Esophagus muscularis mucosa (tissue), 4 donors: Measurements from ENCODE around the gene ABHD13. TPM values are rescaled to one million over a fixed set of nuclear protein-coding genes. Genes with fewer than 3 reads are reported as not detected.

Experiments
- DNase-seq: peaks from one replicate; pipeline ENCODE4 v3.0.0-alpha.2; 2017; ENCODE audit errors: extremely low spot score
- H3K27ac ChIP-seq, 4 donors: fragments of 200-600 bp; sonication (generic); replicated peaks in 1 of 4; 1 replicate in 3 of 4; 2 replicates in 1 of 4; pipeline ENCODE4 v1.5.1; 2016 to 2019; ENCODE audit warnings: mild to moderate bottlenecking in 1 of 4
- H3K27me3 ChIP-seq, 4 donors: fragments of 200-600 bp; sonication (generic); one replicate each; pipeline versions ENCODE4 v1.5.1 to v1.6.0; 2016 to 2019
- H3K36me3 ChIP-seq, 4 donors: fragments of 200-600 bp; sonication (generic); one replicate each; pipeline ENCODE4 v1.5.1; 2016 to 2019
- H3K4me1 ChIP-seq, 4 donors: fragments of 200-600 bp; sonication (generic); one replicate each; pipeline ENCODE4 v1.5.1; 2016 to 2019
- H3K4me3 ChIP-seq, 4 donors: fragments of 200-600 bp; sonication (generic); 1 replicate in 2 of 4; 2 replicates in 2 of 4; pipeline ENCODE4 v1.5.1; 2016 to 2019; ENCODE audit warnings: mild to moderate bottlenecking in 4 of 4, moderate library complexity in 1 of 4
- H3K9me3 ChIP-seq, 4 donors: fragments of 200-600 bp; sonication (generic); 1 replicate in 3 of 4; 2 replicates in 1 of 4; pipeline ENCODE4 v1.5.1; 2016 to 2019
- CTCF ChIP-seq, 3 experiments: fragments of 200-600 bp in 2 of 3; fragments of 450-650 bp in 1 of 3; sonication (generic) in 2 of 3; IDR thresholded peaks; one replicate each; pipeline ENCODE4 v1.5.1; 2017 to 2019; ENCODE audit warnings: antibody characterized with exemption in 3 of 3, mild to moderate bottlenecking in 2 of 3, moderate library complexity in 1 of 3
- EP300 ChIP-seq: sonication (generic); formaldehyde crosslinking; IDR thresholded peaks from one replicate; pipeline ENCODE4 v1.6.1; 2017; ENCODE audit warnings: antibody characterized with exemption
- POLR2A ChIP-seq: fragments of 450-650 bp; IDR thresholded peaks from one replicate; pipeline ENCODE4 v1.6.1; 2017; ENCODE audit warnings: antibody characterized with exemption, moderate library complexity, mild to moderate bottlenecking, low read depth
- POLR2AphosphoS5 ChIP-seq, 2 donors: sonication (generic); formaldehyde crosslinking; IDR thresholded peaks; one replicate each; pipeline ENCODE4 v1.6.1; 2017; ENCODE audit warnings: antibody characterized with exemption in 2 of 2
- WGBS: methylation state at CpG from one replicate; pipeline ENCODE4 v1.1.5; 2018; 5-methylcytosine and 5-hydroxymethylcytosine counted together
- intact Hi-C: fragments of 100-400 bp; cut with DNase I; formaldehyde crosslinking; loops from one replicate; pipeline ENCODE4 v1.15.1; 2023
- total RNA-seq, 4 donors: library from RNA; depleted of rRNA; stranded (reverse); fragments of >200 nt; gene quantifications; one replicate each; pipeline versions ENCODE4 v1.1.0 to v1.2.1, GENCODE V29; 2016

ABHD13 gene
- total RNA-seq, 4 donors from 2014 or later: 10.3 to 12.9 (median 11.1) TPM

GRCh38 chr13:108269601-108270328 lies 51.6 kb downstream of the ABHD13 start, which contains the start of gene TNFSF13B:
Gene TNFSF13B (plus strand): TSS chr13:108269718. CDS start chr13:108269896, 178 bp downstream.
- no peak for DNase-seq
- H3K4me3 ChIP-seq: peak within 1 kb of the TSS; percentile 45 to 56 (median 46)
- no peaks in the 10 kb centered on the region for H3K9me3 ChIP-seq
- intact Hi-C loops: no loop called here
- TF ChIP-seq POLR2AphosphoS5 (IDR thresholded peaks at IDR 0.05) (peak in 1 of 2 donors; percentile 7), POLR2A (no peak)
- 23% methylated on average over 7 of the region's 16 CpGs for WGBS
- peaks cover 0 to 6% (median 3%) of the 10 kb centered on the region in 4 donors for H3K36me3 ChIP-seq
- H3K4me1 ChIP-seq: peaks cover 5 to 16% (median 15%) of the 10 kb centered on the region in 4 donors
- H3K27ac ChIP-seq: peak within 1 kb of the TSS; percentile 40 to 66 (median 54)
- H3K27me3 ChIP-seq: no peaks in the 10 kb centered on the region

GRCh38 chr13:108270442-108270841 lies 52.2 kb downstream of the ABHD13 start:
- H3K4me1 ChIP-seq: peaks cover 5 to 16% (median 15%) of the 10 kb centered on the region in 4 donors
- 31% methylated on average over 3 of the region's 3 CpGs for WGBS
- peak overlapping the region in 3 of 4 donors; percentile 40 to 62 (median 47) for H3K27ac ChIP-seq
- peak overlapping the region; percentile 45 to 56 (median 46) for H3K4me3 ChIP-seq
- intact Hi-C loops: no loop called here
- no peaks in the 10 kb centered on the region for H3K9me3 ChIP-seq
- no peak for DNase-seq
- TF ChIP-seq CTCF (IDR thresholded peaks at IDR 0.05): no peak
- TF ChIP-seq EP300: no peak
- TF ChIP-seq POLR2A: no peak
- no peak for TF ChIP-seq POLR2AphosphoS5 (IDR thresholded peaks at IDR 0.05)
- H3K27me3 ChIP-seq: no peaks in the 10 kb centered on the region
- peaks cover 0 to 6% (median 3%) of the 10 kb centered on the region in 4 donors for H3K36me3 ChIP-seq

GRCh38 chr13:108272333-108272732 lies 54.1 kb downstream of the ABHD13 start:
- Histone ChIP-seq H3K9me3 (no peaks in the 10 kb centered on the region), H3K27me3 (no peaks in the 10 kb centered on the region), H3K4me3 (no peak overlapping the region), H3K4me1 (peaks cover 5 to 16% (median 15%) of the 10 kb centered on the region in 4 donors), H3K27ac (no peak overlapping the region), H3K36me3 (no peaks in the 10 kb centered on the region)
- no peak for TF ChIP-seq POLR2AphosphoS5 (IDR thresholded peaks at IDR 0.05)
- no peak for TF ChIP-seq CTCF (IDR thresholded peaks at IDR 0.05)
- TF ChIP-seq EP300: no peak
- TF ChIP-seq POLR2A: no peak
- no peak for DNase-seq
- intact Hi-C loops: no loop called here

- WGBS: 92% methylated on average over 5 of the region's 5 CpGs
- Histone ChIP-seq H3K27me3 (no peaks in the 10 kb centered on the region), H3K4me1 (peaks cover 5 to 16% (median 15%) of the 10 kb centered on the region in 4 donors), H3K4me3 (no peak overlapping the region), H3K27ac (no peak overlapping the region), H3K36me3 (no peaks in the 10 kb centered on the region), H3K9me3 (no peaks in the 10 kb centered on the region)
- intact Hi-C loops: no loop called here
- TF ChIP-seq EP300: no peak
- no peak for DNase-seq
Observed at GRCh38 chr13:108273429-108274118, 55.4 kb downstream of the ABHD13 start.

GRCh38 chr13:108274718-108275117 lies 56.5 kb downstream of the ABHD13 start:
- no peaks in the 10 kb centered on the region for H3K36me3 ChIP-seq
- peaks cover 5 to 11% (median 9%) of the 10 kb centered on the region in 4 donors for H3K4me1 ChIP-seq
- no peaks in the 10 kb centered on the region for H3K9me3 ChIP-seq
- H3K4me3 ChIP-seq: no peak overlapping the region
- intact Hi-C loops: no loop called here
- H3K27ac ChIP-seq: no peak overlapping the region
- no peak for DNase-seq
- H3K27me3 ChIP-seq: no peaks in the 10 kb centered on the region
- TF ChIP-seq EP300 (no peak), POLR2A (no peak), CTCF (IDR thresholded peaks at IDR 0.05) (no peak), POLR2AphosphoS5 (IDR thresholded peaks at IDR 0.05) (no peak)
